Cortex of kidney (tissue), 1 donor: Measurements from ENCODE around the gene ZNF566.
"Not testable (repeated sequence)": the region's sequence is repeated elsewhere in the genome, so short reads cannot be mapped to it uniquely, and the experiment has no call there.

ENCODE experiments used
- DNase-seq: peaks from one replicate; lab custom pipeline; 2025; lab: John Stamatoyannopoulos, UW

ZNF566 gene

DNA sequence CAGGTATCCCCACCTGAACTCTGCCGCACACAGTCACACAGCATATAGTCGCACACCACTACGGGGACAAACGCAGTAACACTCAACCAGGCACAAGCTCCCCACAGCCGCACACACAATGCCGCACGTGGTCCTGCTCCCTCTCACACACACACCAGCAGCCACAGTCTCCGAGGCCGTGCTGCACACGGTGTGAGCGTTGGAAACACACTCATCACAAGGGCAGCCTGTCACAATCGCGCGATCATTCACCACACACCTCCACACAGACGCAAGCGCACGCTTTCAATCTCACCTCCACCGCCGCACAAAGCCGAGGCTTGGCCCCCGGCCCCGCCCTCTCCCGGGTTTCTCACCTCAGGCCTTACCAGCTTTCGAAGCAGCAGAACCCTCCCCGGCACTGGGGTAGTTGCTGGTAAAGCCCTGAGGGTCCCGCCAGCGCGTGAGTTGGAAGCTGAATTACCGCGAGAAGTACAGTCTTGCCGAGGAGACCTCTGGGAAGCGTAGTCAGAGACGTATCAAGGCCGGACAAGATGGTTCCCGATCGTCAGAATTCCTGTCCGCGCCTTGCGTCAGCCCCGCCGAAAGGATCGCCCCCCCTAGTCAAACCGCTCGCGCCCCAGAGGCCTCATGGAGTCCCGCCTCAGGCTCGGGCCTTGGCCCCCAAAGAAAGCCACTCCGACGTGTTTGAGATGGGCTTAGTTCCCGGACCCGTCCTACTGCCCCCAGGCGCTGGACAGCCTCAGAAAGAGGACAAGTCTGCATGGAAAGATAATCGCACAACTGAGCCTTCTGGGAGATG lies at the start of gene ZNF566:
ZNF566 (minus strand) TSS at position 444 of the 802 bp plus-strand sequence. CDS start 13,004 bp downstream, outside the sequence.
- peak; percentile 53 for DNase-seq

DNA sequence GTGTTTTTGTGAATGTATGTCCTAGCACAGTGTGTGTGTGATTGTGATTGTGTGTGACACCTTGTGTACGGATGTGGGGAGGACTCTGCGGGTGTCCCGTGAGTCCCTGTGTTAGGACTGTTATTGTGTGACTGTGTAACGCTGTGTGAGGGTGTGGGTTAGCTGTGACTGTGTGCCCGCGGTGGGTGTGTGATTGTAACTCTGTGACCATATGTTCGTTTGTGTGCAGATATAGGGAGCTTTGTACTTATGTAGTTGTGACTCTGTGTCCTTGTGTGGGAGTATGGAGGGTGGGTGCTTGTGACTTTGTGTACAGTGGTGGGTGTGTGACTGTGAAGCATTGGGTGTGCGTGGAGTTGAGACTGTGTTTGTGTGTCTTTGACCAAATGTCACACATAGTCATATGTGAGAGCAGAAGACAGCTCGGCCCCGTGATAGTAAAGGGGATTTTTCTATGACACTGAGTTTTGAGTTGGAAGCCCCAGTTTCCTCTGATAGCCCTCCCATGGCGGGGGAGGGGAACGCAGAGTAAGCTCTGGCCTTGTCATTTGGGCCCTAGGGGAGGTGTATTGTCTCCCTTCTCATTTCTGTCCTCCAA lies 39.7 kb upstream of the ZNF566 start:
- no peak for DNase-seq

DNA sequence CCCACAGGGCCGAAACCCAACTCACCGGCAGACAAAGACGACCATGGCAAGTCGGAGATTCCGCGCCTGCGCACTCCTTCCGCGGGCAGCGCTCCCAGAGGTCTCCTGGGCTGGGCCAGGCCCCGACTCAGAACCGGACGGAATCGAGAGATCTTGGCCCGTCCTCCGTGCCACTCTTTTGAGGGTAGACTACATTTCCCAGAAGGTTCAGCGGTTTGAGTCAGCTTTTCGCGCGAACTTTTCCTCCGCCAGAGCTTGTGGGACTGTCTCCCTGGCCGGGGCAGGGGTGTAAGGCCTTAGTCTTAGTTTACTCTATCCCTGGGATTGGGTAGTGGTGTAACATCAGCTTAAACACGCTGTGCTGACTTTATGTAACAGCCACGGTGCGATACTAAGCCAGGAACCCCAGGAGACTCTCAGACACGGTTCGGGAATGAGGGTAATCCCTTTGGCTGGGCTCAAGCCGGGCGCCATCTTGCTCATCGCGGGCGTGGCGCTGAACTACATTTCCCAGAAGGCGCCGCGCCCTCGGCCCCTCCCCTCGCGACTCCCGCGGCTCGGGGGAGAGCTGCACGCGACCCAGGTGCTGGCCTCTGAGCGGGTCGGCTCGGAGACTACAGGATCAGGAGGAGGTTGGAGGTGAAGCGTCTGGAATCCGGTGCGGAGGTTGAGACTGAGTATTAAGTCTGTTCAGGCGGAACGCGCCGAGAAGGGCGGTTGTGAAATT lies 39.0 kb upstream of the ZNF566 start, which contains the start of gene ZNF260:
ZNF260 (minus strand) TSS at position 78 of the 727 bp plus-strand sequence. CDS start 13,033 bp downstream, outside the sequence.
- DNase-seq, result peak; percentile 23

DNA sequence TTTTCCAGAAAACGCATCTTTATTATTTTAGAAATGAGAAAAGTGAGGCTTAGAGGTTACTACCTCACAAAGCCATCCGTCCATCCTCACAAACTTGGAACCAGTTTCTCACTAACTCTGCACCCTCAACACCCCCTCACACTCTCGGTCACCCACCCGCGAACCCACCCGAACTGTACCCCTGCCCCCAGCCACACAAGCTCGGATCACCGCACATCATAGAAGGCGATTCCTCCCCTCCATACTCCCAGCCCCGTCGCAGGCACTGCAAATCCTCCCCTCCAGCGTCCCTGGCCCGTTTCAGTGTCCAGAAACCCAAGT lies 38.5 kb upstream of the ZNF566 start:
- no peak for DNase-seq

DNA sequence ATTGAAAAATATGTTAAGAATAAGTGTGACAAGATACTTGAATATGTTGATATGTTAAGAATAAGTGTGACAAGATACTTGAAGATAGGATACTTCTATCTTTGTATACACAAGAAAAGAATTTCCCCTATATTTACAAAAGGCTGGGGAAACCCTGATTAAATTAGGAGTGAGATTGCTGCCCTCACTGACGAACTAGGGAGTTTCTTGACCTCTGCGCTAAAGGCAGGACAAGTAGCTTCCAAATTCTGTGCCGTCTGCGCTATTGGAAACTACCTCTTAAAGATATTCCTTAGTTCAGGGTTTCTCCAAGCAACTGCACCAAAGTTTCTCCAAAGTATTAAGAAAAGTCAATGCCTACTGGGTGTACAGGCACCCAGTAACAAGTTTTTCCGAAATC lies 38.0 kb upstream of the ZNF566 start:
- no peak for DNase-seq

DNA sequence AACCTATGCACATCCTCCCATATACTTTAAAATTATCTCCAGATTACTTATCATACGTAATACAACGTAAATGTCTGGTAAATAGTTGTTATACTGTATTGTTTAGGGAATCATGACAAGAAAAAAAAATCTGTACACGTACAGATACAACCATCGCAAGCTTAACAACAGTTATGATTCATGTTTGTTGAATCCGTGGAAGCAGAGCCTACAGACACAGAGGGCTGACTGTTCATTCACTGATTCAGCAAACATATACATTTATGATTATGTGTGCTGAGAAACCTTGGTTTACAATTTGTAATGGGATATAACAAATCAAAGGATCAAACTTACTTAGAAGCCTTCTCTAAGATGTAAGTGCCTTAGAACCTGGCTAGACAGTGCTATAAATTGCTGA lies 37.2 kb upstream of the ZNF566 start:
- no peak for DNase-seq

DNA sequence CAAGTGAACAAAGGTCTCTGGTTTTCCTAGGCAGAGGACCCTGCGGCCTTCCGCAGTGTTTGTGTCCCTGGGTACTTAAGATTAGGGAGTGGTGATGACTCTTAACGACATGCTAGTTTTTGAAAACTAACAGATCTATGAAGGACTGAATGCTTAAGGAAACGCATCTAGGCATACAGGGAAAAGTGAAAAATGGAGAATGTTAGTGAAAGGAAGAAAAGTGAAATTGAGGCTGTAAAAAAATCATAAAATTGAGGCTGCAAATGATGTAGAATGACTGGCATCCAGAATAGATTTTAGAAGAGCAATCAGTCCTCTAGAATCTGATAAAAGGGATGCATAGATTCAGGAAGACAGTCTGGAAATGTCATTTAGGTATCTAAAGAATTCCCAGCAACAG lies 35.3 kb upstream of the ZNF566 start:
- DNase-seq, result no peak

DNA sequence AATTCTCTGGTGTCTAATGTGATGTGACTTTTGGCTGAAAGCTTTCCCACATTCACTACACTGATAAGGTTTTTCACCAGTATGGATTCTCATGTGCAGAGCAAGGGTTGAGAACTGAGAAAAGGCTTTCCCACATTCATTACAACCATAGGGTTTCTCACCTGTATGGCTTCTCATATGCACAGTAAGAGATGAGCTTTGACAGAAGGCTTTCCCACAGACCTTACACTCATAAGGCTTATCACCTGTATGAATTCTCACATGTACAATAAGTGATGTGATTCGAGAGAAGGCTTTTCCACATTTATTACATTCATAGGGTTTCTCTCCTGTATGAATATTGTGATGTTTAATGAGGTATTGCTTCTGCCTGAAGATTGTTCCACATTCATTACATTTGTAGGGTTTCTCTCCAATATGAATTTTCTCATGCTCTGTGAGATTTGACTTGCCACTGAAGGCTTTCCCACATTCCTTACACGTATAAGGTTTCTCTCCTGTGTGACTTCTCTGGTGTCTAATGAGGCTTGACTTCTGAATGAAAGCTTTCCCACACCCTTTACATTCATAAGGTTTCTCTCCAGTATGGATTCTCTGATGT lies 24.8 kb upstream of the ZNF566 start:
- DNase-seq, result no peak

DNA sequence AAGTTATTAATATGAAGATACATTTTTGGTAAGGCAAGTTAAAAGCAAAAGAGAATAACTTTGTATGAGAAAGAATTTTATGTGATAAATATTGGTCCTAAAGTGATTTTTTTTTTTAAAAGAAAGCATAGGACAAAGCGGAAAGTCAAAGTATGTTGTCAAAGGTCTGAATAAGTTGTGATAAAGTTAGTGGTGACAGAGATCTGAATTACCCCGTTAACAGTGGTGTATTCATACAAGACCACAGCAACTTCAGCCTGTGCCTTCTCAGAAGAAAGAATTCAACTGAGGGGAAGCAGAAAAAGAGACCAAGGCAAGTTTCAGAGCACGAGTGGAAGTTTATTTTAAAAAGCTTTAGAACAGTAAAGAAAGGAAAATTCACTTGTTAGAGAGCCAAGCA lies 19.0 kb upstream of the ZNF566 start:
- no peak for DNase-seq

DNA sequence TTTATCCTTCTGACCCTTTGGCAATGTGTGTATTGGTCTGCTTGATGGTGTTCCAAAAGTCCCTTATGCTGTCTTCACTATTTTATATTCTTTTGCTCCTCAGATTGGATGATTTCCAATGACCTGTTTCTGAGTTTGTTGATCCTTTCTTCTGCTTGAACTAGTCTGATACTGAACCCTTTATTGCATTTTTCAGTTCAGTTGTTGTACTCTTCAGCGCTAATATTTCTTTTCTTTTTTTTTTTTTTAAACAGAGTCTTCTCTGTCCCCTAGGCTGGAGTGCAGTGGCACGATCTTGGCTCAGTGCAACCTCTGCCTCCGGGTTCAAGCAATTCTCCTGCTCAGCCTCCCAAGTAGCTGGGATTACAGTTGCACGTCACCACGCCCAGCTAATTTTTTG lies 12.6 kb upstream of the ZNF566 start:
- no peak for DNase-seq

DNA sequence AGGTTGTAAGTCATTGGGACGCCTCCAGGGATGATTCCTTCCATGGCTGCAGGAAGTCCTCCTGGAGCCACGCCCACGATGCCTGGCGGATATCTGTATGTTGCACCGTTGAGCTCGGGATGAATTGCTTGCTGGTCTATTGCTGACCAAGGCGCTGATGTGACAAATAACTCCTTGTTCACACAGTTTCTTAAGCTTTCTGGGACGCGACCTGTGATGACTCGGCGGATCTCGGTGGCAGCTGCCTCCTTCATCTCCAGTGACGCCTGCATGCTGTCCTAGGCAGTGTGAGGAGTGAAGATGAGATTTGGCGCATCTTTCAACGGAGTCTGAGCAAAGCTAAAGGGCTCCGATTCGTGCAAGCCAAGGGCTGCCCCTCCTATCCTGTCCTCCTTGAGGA lies 7.6 kb upstream of the ZNF566 start:
- no peak for DNase-seq

DNA sequence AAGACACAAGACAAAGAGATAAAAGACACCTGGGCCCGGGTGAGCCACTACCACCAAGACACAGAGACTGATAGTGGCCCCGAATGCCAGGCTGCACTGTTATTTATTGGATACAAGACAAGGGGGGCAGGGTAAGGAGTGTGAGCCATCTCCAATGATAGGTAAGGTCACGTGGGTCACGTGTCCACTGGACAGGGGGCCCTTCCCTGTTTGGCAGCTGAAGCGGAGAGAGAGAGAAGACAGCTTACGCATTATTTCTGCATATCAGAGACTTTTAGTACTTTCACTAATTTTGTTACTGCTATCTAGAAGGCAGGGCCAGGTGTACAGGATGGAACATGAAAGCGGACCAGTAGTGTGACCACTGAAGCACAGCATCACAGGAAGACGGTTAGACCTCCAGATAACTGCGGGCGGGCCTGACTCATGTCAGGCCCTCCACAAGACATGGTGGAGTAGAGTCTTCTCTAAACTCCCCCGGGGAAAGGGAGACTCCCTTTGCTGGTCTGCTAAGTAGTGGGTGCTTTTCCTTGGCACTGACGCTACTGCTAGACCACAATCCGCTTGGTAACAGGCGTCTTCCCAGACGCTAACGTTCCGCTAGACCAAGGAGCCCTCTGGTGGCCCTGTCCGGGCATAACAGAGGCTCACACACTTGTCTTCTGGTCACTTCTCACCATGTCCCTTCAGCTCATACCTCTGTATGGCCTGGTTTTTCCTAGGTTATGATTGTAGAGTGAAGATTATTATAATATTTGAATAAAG lies 3.5 kb upstream of the ZNF566 start:
- DNase-seq, result not testable (repeated sequence)

DNA sequence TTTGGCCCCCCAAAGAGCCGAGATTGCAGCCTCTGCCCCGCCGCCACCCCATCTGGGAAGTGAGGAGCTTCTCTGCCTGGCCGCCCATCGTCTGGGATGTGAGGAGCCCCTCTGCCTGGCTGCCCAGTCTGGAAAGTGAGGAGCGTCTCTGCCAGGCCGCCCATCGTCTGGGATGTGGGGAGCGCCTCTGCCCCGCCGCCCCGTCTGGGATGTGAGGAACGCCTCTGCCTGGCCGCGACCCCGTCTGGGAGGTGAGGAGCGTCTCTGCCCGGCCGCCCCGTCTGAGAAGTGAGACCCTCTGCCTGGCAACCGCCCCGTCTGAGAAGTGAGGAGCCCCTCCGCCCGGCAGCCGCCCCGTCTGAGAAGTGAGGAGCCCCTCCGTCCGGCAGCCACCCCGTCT lies 1.5 kb upstream of the ZNF566 start:
- DNase-seq, result not testable (repeated sequence)

DNA sequence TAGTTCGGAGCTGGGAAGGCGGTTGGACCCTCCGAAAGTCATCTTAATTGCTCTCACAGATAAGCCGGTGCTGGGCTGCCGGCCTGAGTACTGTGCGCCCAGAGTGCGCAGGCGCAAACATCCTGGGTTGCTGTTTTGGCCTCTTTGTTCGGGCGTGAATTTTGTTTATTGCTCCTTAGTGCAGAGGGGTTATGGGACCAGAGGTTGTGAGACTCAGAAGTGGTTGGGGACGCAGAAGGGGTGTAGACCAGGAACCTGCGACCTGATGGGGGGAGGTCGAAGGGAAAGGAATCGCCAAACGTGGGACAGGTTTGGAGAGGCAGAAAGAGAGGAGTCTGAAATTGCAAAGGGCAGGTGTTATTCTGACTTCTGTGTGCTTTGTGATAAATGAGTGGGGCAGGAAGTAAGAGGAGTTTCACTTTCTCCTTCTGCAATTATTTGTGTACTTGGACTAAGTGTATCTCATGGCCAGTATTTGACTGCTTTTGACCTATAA lies 607 bp upstream of the ZNF566 start:
- DNase-seq, result no peak

DNA sequence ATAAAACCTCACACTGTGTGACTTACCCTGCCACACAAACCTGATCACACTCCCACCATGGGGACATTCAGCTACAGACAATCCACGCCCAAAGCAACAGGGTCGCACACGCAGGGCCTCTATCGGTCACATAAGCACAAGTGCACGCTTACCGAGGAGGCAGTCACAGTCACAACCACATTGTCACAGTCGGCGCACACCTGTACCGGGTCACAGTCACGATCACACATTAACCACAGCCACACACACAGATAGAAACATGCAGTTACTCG lies 579 bp downstream of the ZNF566 start:
- no peak for DNase-seq

DNA sequence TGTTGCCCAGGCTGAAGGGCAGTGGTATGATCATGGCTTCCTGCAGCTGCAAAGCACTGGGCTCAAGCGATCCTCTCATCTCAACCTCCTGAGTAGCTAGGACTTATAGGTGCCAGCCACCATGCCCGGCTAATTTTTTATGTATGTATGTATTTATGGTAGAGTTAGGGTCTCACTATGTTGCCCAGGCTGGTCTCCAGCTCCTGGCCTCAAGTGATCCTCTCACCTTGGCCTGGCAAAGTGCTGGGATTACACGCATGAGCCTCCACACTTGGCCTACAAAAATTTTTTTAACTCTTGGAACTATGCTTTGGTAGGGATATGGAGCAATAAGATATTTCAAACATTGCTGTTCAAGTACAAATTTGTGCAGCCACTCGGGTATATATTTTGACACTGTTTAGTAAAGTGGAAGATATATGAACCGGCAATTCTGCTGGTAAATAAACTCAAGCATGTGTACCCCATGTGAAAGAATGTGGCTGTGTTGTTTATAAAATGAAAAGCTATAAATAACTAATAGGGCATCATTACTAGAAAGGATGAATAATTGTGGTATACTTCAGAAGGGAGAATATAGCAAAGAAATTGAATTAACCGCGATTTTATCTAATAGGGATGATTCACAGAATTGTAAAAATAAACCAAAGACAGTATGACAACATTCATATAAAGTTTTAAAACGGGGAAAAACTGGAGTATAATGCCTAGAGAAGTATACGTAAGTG lies 1.1 kb downstream of the ZNF566 start:
- no peak for DNase-seq

DNA sequence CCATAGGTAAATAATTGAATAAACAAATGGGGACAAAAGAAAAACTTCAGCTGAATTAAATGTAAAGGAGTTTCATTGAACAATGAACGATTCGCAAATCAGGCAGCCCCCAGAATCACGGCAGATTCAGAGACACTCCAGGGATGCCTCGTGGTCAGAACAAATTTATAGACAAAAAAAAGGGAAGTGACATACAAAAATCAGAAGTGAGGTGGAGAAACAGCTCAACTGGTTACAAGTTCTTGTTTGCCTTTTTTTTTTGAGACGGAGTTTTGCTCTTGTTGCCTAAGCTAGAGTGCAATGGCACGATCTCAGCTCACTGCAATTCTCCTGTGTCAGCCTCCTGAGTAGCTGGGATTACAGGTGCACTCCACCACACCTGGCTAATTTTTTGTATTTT lies 5.7 kb downstream of the ZNF566 start:
- no peak for DNase-seq

DNA sequence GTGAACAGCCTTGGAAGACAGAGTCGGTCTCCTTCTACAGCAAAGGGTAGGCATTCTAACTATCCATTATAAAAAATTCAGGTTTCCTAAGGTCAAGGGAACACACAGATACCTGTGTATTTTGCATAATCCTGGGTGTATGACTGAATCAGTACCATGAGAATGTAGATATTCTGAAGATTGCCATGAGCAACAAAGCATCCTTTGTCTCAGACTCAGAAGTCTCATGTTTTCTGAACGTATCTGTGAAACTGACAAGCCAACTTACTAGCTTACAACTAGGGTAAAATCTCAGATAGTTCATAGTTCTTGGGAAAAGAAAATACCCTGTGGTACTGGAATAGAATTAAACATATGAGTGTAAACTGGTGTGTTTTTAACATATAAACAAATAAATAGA lies 6.5 kb downstream of the ZNF566 start:
- no peak for DNase-seq

DNA sequence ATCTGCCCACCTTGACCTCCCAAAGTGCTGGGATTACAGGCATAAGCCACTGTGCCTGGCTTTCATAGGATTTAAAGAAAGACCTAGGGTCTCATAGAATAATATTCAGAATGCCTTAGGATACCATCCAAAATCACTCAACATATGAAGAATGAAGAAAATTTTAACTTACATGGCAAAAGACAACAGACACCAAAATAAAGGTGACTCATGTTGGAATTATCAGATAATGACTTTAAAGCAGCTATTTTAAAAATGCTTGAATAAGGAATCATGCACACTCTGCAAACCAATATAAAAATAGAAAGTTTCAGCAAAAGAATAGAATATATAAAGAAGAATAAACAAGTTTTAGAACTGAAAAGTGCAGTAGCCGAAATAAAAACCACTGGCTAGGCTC lies 29.3 kb downstream of the ZNF566 start:
- DNase-seq, result no peak

DNA sequence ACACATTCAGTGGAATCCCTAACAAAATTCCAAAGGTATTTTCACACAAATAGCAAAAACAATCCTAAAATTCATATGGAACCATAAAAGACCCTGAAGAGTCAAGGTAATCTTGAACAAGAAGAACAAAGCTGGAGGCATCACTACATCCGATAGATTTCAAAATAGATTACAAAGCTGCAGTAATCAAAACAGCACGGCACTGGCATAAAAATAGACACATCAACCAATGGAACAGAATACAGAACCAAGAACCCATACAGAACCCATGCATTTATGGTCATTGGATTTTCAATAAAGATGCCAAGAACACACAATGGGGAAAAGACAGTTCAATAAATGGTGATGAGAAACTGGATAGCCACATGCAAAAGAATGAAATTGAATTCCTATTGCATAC lies 32.5 kb downstream of the ZNF566 start:
- DNase-seq, result no peak

DNA sequence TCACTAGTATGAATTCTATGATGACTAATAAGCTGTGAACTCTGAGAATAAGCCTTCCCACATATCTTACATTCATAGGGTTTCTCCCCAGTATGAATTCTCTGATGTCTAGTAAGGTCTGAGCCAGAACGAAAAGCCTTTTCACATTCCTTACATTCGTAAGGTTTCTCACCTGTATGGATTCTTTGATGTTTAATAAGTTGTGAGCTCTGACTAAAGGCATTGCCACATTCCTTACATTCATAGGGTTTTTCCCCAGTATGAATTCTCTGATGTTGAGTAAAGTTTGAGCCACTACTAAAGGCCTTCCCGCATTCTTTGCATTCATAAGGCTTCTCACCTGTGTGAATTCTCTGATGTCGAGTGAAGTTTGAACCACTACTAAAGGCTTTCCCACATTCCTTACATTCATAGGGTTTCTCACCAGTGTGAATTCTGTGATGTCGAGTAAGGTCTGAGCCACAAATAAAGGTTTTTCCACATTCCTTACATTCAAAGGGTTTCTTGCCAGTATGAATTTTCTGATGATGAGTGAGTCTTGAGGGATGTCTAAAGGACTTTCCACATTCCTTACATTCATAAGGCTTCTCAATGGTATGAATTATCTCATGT lies 40.2 kb downstream of the ZNF566 start:
- DNase-seq, result no peak
